GM19455 (cell line): ENCODE measurements around the gene TRIP4.
"Not testable (repeated sequence)": the region's sequence is repeated elsewhere in the genome, so short reads cannot be mapped to it uniquely, and the experiment has no call there.

Source experiments
- ATAC-seq: cut with Tn5 transposase; IDR thresholded peaks from one replicate; pipeline ENCODE4 v1.9.1; 2021; ENCODE audit not compliant: unreplicated experiment

TRIP4 gene

GRCh38 chr15:64380130-64380870 lies 7.3 kb upstream of the TRIP4 start:
- not testable (repeated sequence) for ATAC-seq

- peak; percentile 95 for ATAC-seq
These were observed 6.5 kb upstream of the TRIP4 start, which contains the start of gene PCLAF for GRCh38 chr15:64381000-64381751. TSS of gene PCLAF (minus strand) at chr15:64381441. CDS start at chr15:64381371, 70 bp downstream.

- no peak for ATAC-seq
These were observed 3.9 kb upstream of the TRIP4 start for GRCh38 chr15:64383760-64384159.

DNA sequence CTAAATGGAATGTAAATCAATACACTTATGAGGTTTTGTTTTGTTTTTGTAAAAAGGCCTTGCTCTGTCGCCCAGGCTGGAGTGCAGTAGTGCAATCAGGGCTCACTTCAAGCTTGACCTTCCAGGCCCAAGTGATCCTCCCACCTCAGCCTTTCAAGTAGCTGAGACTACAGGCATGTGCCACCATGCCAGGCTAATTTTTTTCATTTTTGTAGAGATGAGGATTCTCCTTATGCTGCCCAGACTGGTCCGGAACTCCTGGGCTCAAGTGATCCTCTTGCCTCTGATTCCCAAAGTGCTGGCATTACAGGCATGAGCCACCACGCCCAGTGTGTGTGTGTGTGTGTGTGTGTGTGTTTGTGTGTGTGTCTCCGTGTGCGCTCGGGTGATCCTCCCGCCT lies 1.3 kb upstream of the TRIP4 start:
- no peak for ATAC-seq

- ATAC-seq: no peak
These were observed 1.4 kb downstream of the TRIP4 start for GRCh38 chr15:64389036-64389435.

DNA sequence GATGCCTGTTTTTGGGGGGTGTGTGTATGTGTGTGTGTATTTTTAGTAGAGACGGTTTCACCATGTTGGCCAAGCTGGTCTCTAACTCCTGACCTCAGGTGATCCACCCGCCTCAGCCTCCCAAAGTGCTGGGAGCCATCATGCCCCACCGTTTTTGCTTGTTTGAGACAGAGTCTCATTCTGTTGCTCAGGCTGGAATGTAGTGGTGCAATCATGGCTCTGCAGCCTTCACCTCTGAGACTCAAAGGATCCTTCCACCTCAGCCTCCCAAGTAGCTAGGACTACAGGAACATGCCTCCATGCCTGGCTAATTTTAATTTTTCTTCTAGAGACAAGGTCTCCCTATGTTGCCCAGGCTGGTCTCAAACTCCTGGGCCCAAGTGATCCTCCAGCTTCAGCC lies 4.8 kb downstream of the TRIP4 start:
- ATAC-seq: not testable (repeated sequence)

DNA sequence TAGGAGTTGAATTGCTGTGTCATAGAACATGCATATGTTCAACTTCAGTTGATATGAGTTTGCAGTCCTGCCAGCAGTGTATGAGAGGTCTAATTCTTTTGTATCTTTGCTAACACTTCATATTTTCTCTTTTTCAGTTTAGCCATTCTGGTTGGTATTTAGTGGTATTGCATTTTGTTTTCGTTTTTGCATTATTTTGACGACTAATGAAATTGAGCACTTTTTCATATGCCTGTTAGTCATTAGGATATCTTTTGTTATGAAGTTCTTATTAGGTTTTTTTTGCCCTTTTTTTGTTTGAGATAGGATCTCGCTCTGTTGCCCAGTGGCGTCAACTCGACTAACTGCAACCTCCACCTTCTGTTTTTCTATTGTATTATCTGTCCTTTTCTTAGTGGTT lies 9.2 kb downstream of the TRIP4 start:
- no peak for ATAC-seq

- ATAC-seq: no peak
These were observed 10.9 kb downstream of the TRIP4 start for GRCh38 chr15:64398575-64398974.

DNA sequence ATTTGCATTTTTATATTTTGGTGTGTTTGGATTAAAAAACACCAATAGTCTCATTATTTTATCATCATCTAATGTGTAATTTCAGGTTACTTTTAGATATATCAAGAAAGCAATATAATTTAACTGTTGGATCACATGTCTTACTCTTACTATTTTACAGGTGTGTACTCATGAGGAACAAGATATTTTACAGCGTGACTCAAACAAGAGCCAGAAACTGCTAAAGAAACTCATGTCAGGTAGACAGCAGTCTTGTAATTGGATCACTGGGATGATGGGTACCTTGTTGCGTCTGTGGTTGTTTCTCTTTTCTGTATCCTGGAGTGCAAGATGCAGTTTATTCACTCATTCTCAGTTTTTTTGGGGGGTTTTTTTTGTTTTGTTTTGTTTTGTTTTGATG lies 12.9 kb downstream of the TRIP4 start:
- no peak for ATAC-seq

- no peak for ATAC-seq
These were observed 24.6 kb downstream of the TRIP4 start for GRCh38 chr15:64412216-64412615.

DNA sequence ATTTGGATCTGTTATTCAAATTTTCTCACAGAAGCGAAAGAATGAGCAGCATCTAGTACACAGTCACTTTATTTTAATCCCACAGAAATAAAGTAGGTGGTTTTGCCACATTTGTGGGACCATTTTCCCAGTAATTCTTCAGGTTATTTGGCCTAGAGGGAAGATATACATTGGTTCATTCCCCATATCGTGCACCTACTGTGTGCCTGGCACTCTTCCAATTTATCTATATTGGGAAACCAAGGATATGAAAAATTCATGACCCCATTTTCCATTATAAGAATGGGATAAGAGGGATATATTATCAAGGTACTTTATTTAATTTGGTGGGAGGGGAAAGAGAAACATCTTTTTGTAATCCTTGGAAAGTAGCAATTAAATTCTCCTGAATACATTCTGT lies 35.1 kb downstream of the TRIP4 start:
- no peak for ATAC-seq

GRCh38 chr15:64423970-64424369 lies 36.3 kb downstream of the TRIP4 start:
- no peak for ATAC-seq

- ATAC-seq: no peak
These were observed 37.6 kb downstream of the TRIP4 start for GRCh38 chr15:64425221-64425620.

DNA sequence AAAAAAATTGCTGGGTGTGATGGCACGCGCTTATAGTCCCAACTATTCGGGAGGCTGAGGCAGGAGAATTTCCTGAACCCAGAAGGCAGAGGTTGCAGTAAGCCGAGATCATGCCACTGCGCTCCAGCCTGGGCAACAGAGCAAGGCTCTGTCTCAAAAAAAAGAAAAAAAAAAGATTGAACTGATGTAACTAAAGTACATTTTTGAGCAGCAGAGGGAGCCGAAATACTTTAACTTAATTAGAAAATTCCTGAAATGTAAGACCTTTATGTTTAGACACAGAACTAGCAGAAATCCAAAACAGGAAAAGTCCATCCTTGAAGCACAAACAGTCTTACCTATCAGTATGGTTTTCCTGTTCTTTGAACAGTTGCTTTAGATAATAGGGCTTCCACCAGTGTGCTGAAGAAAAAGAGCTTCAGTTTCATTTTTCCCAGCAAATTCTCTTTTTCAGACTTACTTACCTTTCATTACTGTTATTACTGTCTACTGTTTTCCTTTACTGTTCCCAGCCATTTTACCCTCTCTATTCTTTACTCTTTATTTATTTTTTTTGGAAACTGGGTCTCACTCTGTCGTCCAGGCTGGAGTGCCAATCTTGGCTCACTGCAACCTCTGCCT lies 39.3 kb downstream of the TRIP4 start:
- ATAC-seq: no peak

DNA sequence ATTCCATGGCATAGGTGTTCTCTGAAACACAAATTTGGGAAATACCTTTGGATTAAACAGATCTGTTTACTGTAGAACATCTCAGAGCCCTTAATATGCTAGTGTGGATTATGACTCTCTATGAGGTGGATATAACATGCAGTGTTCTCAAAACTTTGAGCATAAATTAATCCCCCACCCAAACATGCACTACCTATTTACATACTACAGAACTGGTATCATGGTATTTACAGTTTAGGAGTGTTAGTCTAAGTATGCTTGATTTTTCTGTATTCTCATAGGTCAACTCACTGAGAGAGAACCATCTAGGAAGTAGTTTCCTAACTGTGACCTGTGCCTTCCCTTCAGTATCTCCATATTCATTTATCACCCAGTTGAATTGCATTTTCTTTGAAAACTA lies 41.8 kb downstream of the TRIP4 start:
- no peak for ATAC-seq

DNA sequence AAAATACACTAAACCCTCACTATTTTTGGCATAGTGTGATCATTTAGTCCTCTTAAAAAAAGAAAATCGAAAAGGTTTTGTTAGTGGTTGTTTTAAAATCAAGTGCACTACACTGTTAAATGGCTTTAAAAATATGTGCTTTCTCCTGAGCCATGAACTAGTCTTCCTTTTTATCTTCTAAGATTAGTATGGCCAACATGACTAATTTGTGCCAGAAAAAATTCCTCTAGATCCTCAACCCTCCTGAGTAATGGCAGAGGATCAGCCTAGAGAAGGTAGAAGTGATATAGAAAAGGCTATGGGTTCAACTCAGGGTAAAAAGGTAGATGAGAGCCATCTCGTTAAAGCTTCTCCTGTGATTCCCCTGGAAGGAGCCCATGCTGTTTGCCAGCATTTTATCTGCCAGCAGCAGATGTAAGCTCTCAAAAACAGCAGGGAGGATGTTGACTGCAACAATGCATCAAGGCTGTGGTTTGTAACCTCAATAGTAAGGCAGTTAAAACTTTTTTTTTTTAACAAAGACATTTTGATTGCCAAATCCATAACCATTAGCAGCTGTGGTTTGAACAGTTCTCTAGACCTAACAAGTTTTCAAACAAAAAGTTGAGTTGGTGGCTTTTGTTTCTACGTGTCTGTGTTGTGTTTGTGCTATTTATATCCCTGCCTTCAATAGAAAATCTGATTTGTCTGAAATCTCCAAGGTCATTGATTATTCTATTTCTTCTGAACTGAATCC lies 42.5 kb downstream of the TRIP4 start:
- no peak for ATAC-seq

GRCh38 chr15:64437982-64438381 lies 50.3 kb downstream of the TRIP4 start:
- ATAC-seq: no peak

DNA sequence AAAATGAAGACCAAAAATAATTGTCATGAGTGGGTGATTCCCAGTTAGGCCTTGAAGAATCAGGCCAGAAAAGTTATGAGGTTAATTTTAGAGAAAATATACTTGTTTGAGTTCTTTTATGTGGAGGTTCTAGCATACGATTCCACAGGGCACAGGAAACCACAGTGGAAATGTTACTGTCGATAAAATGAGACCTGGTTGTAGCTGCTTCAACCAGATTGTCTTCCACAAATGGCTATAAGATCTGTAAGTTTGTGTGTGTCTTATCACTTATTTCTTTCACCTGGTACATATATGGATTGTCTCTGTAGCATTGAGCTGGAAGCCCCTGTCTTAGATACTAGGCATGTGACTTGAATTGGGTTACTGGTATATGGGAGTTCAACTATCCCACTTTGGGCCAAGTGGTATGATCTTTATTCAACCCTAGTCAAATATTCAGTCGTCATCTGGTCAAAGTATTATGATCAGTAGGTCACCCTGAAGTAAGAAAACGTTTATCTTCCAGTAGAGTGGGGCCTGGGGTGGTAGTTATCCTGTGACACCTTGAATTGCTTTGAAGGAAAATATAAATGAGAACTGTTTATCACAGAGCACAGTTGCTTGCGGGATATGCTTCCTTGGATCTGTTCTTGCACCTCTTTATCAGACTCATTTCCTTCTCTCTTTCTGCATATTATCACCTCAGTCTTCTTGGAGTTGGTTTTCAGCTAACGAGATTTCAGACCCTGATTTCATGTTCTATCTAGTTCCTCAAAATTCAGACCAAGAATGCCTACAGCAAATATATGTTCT lies 51.2 kb downstream of the TRIP4 start:
- ATAC-seq: no peak

- no peak for ATAC-seq
These were observed 54.2 kb downstream of the TRIP4 start for GRCh38 chr15:64441852-64442251.

GRCh38 chr15:64443016-64443415 lies 55.4 kb downstream of the TRIP4 start:
- ATAC-seq: no peak
